Omental fat pad (tissue), 4 donors: ENCODE results near the gene IQCK. TPM values are rescaled to one million over a fixed set of nuclear protein-coding genes. Genes with fewer than 3 reads are reported as not detected.
"Not testable (repeated sequence)": the region's sequence is repeated elsewhere in the genome, so short reads cannot be mapped to it uniquely, and the experiment has no call there.

Experiments
- ATAC-seq: fragments of 150-250 bp; one replicate; pipeline ENCODE4 v1.9.1; 2016; ENCODE audit warnings: mild to moderate bottlenecking, moderate library complexity; ENCODE audit not compliant: low FRiP score
- DNase-seq: peaks from one replicate; pipeline ENCODE4 v3.0.0-alpha.2; 2019; ENCODE audit warnings: low spot score
- CTCF ChIP-seq, 3 donors: fragments of 450-650 bp; IDR thresholded peaks; one replicate each; pipeline ENCODE4 v1.5.1; 2016 to 2017; ENCODE audit warnings: antibody characterized with exemption in 3 of 3, mild to moderate bottlenecking in 3 of 3, moderate library complexity in 2 of 3
- total RNA-seq, 4 donors: library from RNA; depleted of rRNA; stranded (reverse); fragments of >200 nt; gene quantifications; one replicate each; pipeline ENCODE4 v1.1.0, GENCODE V29; 2016

Gene IQCK
- total RNA-seq = 10 to 100 TPM; 14.5 to 28.2 (median 18.9) TPM

DNA sequence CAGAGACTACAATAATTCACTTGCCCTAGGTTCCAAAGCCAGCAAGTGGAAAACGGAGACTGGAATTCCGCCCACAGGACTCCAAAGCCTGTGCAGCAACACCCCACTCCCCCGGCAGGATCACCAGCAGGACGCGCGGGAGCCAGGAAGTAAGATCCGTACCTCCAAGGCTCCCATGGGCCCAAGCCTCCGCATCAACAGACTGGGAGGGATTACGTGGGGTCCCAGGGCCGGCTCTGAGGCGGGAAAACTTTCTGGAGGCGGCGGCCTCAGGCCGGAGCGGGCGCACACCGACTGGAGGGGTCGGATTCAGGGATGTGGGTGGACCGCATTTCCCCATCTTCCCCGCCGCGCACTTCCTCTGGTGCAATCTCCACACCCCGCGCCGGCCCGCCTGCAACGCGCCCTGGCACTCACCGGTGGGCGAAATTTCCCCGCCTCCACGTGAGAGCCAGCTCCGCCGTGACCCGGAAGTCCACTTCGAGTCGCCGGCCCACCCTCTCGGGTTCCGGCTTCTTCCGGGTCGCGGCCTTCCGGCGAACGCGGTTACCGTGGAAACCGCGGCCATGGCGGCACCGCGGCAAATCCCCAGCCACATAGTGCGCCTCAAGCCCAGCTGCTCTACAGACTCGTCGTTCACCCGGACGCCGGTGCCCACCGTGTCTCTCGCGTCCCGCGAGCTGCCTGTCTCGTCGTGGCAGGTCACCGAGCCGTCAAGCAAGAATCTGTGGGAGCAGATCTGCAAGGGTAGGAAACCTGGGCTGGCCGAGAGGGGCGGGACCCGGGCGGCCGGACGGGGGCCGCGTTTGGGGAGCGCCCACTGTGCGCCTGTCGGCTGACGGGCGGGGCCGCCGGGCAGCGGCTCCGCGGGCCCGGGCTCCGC lies at the start of gene IQCK, which contains the start of gene KNOP1:
IQCK (plus strand) TSS at position 531 of the 883 bp plus-strand sequence; CDS start at position 567, 36 bp downstream.
KNOP1 (minus strand) TSS at position 487 of the 883 bp plus-strand sequence. CDS start 3,192 bp downstream, outside the sequence.
- TF ChIP-seq CTCF (IDR thresholded peaks at IDR 0.05) = no peak
- ATAC-seq (peak; percentile 95), DNase-seq (peak; percentile 77)

- no peak for TF ChIP-seq CTCF (IDR thresholded peaks at IDR 0.05)
- ATAC-seq (no peak), DNase-seq (no peak)
Observed at GRCh38 chr16:19672378-19672777, 45.7 kb upstream of the IQCK start.

- ATAC-seq (no peak), DNase-seq (no peak)
- no peak for TF ChIP-seq CTCF (IDR thresholded peaks at IDR 0.05)
Observed at GRCh38 chr16:19674485-19674884, 43.6 kb upstream of the IQCK start.

- TF ChIP-seq CTCF (IDR thresholded peaks at IDR 0.05) = no peak
- no peak for DNase-seq
- no peak for ATAC-seq
Observed at GRCh38 chr16:19677402-19677801, 40.7 kb upstream of the IQCK start.

- no peak for TF ChIP-seq CTCF (IDR thresholded peaks at IDR 0.05)
- no peak for DNase-seq
- ATAC-seq = no peak
Observed at GRCh38 chr16:19678804-19679203, 39.3 kb upstream of the IQCK start.

DNA sequence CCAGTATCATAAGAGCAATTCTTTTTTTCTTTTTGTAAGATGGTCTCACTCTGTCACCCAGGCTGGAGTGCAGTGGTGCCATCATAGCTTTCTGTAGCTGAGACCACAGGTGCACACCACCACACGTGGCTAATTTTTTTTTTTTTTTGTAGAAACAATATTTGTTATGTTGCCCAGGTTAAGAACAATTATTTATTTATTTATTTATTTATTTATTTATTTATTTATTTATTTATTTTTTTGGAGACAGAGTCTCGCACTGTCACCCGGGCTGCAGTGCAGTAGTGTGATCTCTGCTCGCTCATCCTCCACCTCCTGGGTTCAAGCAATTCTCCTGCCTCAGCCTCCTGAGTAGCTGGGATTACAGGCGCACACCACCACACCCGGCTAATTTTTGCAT lies 38.8 kb upstream of the IQCK start:
- not testable (repeated sequence) for DNase-seq, ATAC-seq

- ATAC-seq = no peak
- no peak for DNase-seq
- TF ChIP-seq CTCF (IDR thresholded peaks at IDR 0.05) = no peak
Observed at GRCh38 chr16:19680881-19681340, 37.2 kb upstream of the IQCK start.
